NOMO-1 treated with DMSO at 0.1 percent for 48 hours (cell line): Measurements from ENCODE around the gene MAEA.
"Not testable (repeated sequence)": the region's sequence is repeated elsewhere in the genome, so short reads cannot be mapped to it uniquely, and the experiment has no call there.

Experiments used
- DNase-seq: peaks from one replicate; lab custom pipeline; 2025; ENCODE audit not compliant: unreplicated experiment; lab: John Stamatoyannopoulos, UW

MAEA gene

GRCh38 chr4:1333256-1333655, 43.6 kb downstream of the MAEA start:
- peak; percentile 66 for DNase-seq

GRCh38 chr4:1333851-1334578, 44.3 kb downstream of the MAEA start:
- peak; percentile 69 for DNase-seq

- DNase-seq, result no peak
These were observed 44.8 kb downstream of the MAEA start for GRCh38 chr4:1334579-1334895.

- not testable (repeated sequence) for DNase-seq
These were observed 45.6 kb downstream of the MAEA start for GRCh38 chr4:1335193-1335883.

- DNase-seq, result peak; percentile 35
These were observed 46.4 kb downstream of the MAEA start for GRCh38 chr4:1336088-1336491.

GRCh38 chr4:1337376-1337831, 47.7 kb downstream of the MAEA start:
- no peak for DNase-seq

- no peak for DNase-seq
These were observed 48.5 kb downstream of the MAEA start for GRCh38 chr4:1337951-1338751.

- no peak for DNase-seq
These were observed 49.2 kb downstream of the MAEA start for GRCh38 chr4:1338752-1339414.

- DNase-seq, result no peak
These were observed 49.8 kb downstream of the MAEA start for GRCh38 chr4:1339489-1339888.

- DNase-seq, result no peak
These were observed 50.6 kb downstream of the MAEA start for GRCh38 chr4:1340181-1340747.

GRCh38 chr4:1340861-1341260, 51.2 kb downstream of the MAEA start:
- DNase-seq, result no peak

- DNase-seq, result no peak
These were observed 52.3 kb downstream of the MAEA start for GRCh38 chr4:1342003-1342402.

GRCh38 chr4:1344696-1345095, 55.0 kb downstream of the MAEA start:
- DNase-seq, result no peak

- peak; percentile 59 for DNase-seq
These were observed 56.5 kb downstream of the MAEA start for GRCh38 chr4:1345903-1346780.

- DNase-seq, result peak; percentile 98
These were observed 57.2 kb downstream of the MAEA start, which contains the start of gene UVSSA for GRCh38 chr4:1346781-1347409. Gene UVSSA, plus strand, starts transcription at chr4:1347208. Its CDS starts 884 bp downstream, at chr4:1348092.

- DNase-seq, result peak; percentile 59
These were observed 57.7 kb downstream of the MAEA start for GRCh38 chr4:1347410-1347864.

GRCh38 chr4:1348014-1348513, 58.4 kb downstream of the MAEA start:
- no peak for DNase-seq

- DNase-seq, result no peak
These were observed 59.1 kb downstream of the MAEA start for GRCh38 chr4:1348746-1349145.
